PC-9 (cell line): Measurements from ENCODE around the gene SH3RF3.

Source experiments
- EZH2 ChIP-seq: fragments of 200-600 bp; sonication (generic); IDR thresholded peaks from 2 replicates; pipeline ENCODE4 v1.8.0; 2017; ENCODE audit warnings: antibody characterized with exemption, low read depth
- TF ChIP-seq, protein P1 (sequence below): fragments of 200-600 bp; sonication (generic); conservative IDR thresholded peaks from 2 replicates; pipeline ENCODE4 v1.6.1; 2017; ENCODE audit warnings: mixed run types, antibody characterized with exemption, mild to moderate bottlenecking, moderate library complexity

DNA sequence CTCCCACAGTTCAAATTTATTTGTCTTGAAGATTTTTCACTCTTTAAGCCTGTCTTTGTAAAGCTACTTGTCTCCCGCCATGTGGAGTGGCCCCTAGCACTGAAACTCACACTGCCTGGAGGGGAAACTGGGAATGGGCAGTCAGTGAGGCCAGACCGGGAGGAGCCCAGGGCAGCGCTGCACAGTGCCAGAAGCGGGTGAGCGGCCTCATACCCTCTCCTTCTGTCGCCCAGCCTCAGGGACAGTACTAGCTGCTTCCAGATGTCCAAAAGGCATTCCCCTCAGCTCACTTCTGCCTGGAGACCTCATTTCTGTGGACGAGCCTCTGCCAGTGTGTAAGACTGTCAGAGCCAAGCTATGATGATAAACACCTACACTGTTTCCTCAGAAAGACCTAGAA, 404.8 kb downstream of the SH3RF3 start:
- TF ChIP-seq, protein P1, sequence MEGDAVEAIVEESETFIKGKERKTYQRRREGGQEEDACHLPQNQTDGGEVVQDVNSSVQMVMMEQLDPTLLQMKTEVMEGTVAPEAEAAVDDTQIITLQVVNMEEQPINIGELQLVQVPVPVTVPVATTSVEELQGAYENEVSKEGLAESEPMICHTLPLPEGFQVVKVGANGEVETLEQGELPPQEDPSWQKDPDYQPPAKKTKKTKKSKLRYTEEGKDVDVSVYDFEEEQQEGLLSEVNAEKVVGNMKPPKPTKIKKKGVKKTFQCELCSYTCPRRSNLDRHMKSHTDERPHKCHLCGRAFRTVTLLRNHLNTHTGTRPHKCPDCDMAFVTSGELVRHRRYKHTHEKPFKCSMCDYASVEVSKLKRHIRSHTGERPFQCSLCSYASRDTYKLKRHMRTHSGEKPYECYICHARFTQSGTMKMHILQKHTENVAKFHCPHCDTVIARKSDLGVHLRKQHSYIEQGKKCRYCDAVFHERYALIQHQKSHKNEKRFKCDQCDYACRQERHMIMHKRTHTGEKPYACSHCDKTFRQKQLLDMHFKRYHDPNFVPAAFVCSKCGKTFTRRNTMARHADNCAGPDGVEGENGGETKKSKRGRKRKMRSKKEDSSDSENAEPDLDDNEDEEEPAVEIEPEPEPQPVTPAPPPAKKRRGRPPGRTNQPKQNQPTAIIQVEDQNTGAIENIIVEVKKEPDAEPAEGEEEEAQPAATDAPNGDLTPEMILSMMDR: no peak
- TF ChIP-seq EZH2: no peak
